ENCODE measurements around the gene C8A.

DNA sequence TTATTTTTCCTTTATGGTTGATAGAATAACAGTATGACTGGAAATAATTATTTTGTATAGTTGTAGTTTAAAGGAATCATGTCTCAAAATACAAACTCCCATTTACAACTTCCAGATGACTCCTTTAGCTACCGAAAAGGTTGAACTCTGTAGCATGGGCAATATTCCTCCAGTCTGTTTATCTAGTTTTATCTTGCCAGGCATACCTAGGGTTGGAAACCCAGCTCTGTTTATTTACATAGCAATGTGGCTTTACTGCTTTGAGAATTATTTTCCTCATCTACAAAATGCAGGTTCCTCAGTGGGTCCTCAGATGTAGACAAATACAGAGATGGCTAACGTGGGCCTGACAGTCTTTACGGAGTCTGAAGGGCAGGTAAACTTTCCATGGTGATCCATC, 51.1 kb downstream of the C8A start:
- TF ChIP-seq POLR2A (IDR thresholded peaks at IDR 0.05; ENCODE audit: low read length) (no peak), GATA1 (IDR thresholded peaks at IDR 0.05; ENCODE audit: low read depth, low read length) (no peak)

Data from erythroblast (primary cell).